HL-60 (cell line): ENCODE results near the gene SLITRK3.

Experiments
- CTCF ChIP-seq: IDR thresholded peaks from one replicate; pipeline ENCODE4 v1.5.1; 2011; ENCODE audit warnings: low read length, control low read depth, inconsistent platforms; ENCODE audit not compliant: insufficient read depth
- GABPA ChIP-seq: IDR thresholded peaks from 2 replicates; pipeline ENCODE4 v1.6.1; 2012; ENCODE audit warnings: low read depth
- POLR2AphosphoS5 ChIP-seq: IDR thresholded peaks from 2 replicates; pipeline ENCODE4 v1.6.1; 2012; ENCODE audit warnings: low read depth

- no peak for TF ChIP-seq CTCF
- TF ChIP-seq POLR2AphosphoS5 = no peak
- no peak for TF ChIP-seq GABPA
These were observed 7.7 kb downstream of the SLITRK3 start for GRCh38 chr3:165188452-165188851.
